NOMO-1 treated with dmso at 0.1 percent for 144 hours (cell line): Measurements from ENCODE around the gene HSPA12B.
"Not testable (repeated sequence)": the region's sequence is repeated elsewhere in the genome, so short reads cannot be mapped to it uniquely, and the experiment has no call there.

Experiments
- DNase-seq: peaks from one replicate; lab custom pipeline; 2025; ENCODE audit not compliant: unreplicated experiment; lab: John Stamatoyannopoulos, UW

The HSPA12B gene

GRCh38 chr20:3785240-3786125, 53.0 kb downstream of the HSPA12B start:
- DNase-seq = no peak

DNA sequence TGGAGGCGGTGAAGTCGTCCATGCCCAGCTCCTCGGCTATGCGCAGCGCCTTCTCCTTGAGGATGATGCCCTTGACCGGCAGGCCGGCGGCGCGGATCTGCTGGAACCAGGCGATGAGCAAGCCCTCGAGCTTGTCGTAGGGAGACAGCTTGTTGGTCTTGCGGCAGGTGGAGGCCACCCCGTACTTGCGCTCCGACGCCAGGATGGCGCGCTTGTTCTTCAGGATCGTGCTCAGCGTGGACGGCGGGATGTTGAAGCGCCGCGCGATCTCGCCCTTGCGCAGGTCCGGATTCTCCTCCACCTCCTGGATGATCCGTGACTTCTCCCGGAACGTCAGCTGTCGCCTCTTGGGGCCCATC, 53.6 kb downstream of the HSPA12B start:
- no peak for DNase-seq

DNA sequence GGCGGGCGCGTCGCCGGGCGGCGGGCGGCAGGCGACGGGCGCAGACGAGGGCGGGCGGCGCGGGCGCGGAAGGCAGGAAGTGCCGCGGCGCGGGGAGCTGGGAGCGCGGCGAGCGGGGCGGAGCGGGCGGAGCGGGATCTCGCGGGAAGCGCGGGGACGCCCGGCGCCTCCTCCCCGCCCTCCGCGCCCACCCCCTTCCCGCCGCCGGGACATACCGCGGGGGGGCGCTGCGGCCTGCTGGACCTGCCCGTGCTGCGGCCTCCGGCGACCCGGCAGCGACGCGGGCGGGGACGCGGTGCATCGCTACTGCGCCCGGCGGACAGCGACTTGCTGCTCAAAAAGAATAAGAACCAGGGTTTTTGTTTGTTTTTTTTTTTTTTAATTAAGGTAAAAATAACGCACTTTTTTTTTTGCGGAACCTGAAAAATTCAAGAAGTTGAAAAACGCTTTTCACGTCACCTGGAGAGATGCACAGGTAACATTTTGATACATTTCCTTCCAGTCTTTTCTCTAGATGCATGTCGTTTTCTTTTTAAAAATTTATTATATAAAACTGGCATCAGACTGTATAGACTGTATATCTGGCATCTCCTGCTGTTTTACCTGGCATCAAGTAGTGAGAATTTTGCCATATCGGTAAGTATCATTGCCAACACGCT, 54.3 kb downstream of the HSPA12B start, which contains the start of gene CENPB:
Gene CENPB (minus strand): TSS at position 76 of the 659 bp plus-strand sequence. CDS start 257 bp downstream, outside the sequence.
- DNase-seq = peak; percentile 80

GRCh38 chr20:3787324-3788014, 55.0 kb downstream of the HSPA12B start:
- DNase-seq = no peak

DNA sequence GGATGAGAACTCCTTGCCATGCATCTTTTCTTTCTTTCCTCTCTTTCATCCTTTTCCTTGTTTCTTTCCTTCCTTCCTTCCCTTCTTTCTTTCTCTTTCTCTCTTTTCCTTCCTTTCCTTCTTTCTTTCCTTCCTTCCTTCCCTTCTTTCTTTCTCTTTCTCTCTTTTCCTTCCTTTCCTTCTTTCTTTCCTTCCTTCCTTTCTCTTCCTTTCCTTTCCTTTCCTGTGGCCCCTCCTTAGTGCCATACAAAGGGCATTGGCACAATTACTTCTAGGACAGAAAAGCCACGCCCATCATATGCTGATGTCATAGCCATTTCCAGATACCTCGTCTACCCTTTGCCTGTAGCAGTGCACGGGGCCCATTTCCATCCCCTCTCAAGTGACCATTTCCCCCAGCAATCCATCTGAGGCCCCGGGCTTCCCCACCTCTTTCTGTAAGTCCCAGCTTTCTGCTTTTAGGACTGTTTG, 56.2 kb downstream of the HSPA12B start:
- DNase-seq = no peak

- DNase-seq = not testable (repeated sequence)
Measured at GRCh38 chr20:3789201-3789600, 56.7 kb downstream of the HSPA12B start.

DNA sequence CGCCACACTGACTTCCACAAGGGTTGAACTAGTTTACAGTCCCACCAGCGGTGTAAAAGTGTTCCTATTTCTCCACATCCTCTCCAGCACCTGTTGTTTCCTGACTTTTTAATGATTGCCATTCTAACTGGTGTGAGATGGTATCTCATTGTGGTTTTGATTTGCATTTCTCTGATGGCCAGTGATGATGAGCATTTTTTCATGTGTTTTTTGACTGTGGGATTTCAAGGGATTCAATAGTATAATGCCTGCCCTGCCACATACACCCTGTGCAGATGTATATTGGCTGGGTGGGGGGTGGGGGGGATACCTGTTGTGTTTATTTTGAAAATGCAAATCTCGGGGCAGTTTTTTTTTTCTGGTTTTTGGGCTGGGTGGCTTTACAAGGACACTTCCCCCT, 61.7 kb downstream of the HSPA12B start:
- DNase-seq = not testable (repeated sequence)

DNA sequence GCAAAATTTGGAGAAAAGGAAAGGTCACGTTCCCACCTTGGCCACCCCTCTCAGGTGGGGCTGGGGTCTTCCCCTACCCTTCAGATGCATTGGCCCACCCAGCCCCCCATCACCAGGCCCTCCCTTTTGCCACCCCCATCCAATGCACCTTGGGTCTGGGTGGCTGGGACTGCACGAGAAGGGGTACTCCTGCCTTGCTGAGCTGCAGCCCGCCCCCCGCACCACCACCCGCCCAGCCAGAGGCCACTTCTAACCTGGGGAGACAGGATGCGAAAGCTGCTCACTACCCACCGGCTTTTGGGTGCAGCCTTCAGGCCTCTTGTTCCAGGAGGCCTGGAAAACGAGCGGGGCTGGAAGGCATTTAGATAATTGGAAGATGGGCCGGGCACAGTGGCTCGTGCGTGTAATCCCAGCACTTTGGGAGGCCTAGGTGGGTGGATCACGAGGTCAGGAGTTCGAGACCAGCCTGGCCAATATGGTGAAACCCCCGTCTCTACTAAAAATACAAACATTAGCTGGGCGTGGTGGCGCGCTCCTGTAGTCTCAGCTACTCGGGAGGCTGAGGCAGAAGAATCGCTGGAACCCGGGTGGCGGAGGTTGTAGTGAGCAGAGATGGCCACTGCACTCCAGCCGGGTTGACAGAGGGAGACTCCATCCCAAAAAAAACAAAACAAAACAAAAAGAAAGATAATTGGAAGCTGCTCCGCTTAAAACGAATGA, 62.4 kb downstream of the HSPA12B start:
- no peak for DNase-seq

DNA sequence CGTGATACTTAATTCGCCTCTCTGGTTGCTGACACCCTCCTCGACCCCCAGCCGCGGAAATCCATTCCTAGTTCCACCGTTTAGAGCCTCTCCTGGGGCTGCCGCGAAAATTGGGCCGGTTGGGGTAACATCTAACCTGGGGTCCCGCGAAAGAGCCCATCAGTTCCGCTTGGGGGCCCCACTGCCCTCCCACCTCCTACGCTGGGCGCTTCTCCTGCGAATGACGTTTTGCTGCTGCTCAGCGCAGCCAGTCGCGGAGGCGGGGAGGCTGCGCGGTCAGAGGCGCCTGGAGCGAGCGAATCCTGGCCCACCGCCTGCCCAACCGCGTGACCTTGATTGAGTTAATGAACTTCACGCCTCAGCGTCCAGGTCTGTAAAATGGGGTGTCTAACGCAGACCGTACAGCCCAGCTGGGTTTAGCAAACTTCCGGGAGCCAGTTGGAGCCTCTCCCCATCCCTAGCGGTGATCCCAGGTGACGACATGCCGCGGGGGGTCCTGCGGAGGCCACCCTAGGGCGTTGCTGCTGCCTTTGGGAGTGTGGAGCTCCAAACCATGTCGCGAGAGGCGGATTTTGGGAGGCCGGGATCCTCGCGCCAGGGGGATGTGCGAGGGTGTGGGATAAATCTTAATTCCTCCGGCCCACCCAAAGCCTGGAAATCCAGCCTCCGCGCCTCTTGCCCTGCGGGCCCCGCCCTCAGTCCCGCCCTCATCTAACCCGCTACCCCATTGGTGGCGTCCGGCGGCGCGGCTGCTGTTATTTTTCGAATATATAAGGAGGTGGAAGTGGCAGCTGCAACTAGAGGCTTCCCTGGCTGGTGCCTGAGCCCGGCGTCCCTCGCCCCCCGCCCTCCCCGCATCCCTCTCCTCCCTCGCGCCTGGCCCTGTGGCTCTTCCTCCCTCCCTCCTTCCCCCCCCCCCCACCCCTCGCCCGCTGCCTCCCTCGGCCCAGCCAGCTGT, 63.3 kb downstream of the HSPA12B start, which contains the start of gene CDC25B:
Gene CDC25B (plus strand): TSS at position 800 of the 958 bp plus-strand sequence. CDS start 222 bp downstream, outside the sequence.
- DNase-seq = peak; percentile 71

DNA sequence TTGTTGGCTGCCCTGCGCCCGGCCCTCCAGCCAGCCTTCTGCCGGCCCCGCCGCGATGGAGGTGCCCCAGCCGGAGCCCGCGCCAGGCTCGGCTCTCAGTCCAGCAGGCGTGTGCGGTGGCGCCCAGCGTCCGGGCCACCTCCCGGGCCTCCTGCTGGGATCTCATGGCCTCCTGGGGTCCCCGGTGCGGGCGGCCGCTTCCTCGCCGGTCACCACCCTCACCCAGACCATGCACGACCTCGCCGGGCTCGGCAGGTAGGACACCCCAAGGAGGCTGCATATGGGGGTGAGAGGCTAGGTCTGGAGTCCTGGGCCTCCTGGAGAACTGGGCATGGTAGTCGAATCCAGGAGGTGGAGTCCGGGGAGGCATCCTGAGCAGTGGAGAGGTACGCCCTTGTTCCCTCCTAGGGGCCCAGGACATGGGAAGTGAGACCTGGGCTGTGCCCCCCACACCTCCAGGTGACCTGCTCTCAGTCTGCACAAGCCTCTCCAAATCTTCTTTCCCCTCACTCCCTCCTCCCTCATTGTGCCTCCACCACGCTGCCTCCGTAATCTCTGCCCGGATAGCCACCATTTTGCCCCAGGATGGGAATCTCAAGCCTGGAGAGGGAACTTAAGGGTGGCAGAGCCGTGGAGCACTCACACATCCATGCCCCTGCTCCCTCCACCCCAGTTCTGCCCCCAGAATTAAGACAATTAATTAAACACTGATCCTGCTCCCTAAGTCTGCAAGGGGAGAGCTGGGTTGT, 64.2 kb downstream of the HSPA12B start:
- DNase-seq = no peak

DNA sequence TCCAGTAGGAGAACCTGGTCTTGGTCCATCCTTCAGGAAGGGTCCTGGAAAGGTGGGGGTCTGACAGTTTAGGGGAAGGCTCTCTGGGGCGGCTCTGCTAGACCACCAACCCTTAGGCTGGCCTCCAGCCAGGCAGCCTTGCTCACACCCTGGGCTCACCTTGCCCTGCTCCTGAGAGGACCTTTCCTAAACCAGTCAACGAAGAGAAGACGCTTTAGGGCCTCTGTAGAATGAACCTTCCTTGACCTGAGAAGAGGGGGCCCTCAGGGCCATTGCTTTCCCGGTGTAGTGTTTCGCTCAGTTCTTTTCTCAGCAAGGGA, 64.7 kb downstream of the HSPA12B start:
- DNase-seq = no peak

- no peak for DNase-seq
Measured at GRCh38 chr20:3797592-3798372, 65.3 kb downstream of the HSPA12B start.

- no peak for DNase-seq
Measured at GRCh38 chr20:3798373-3798768, 65.9 kb downstream of the HSPA12B start.

GRCh38 chr20:3798908-3799248, 66.4 kb downstream of the HSPA12B start:
- DNase-seq = no peak

- DNase-seq = no peak
Measured at GRCh38 chr20:3800256-3800877, 67.9 kb downstream of the HSPA12B start.

GRCh38 chr20:3800878-3801260, 68.4 kb downstream of the HSPA12B start:
- DNase-seq = no peak

DNA sequence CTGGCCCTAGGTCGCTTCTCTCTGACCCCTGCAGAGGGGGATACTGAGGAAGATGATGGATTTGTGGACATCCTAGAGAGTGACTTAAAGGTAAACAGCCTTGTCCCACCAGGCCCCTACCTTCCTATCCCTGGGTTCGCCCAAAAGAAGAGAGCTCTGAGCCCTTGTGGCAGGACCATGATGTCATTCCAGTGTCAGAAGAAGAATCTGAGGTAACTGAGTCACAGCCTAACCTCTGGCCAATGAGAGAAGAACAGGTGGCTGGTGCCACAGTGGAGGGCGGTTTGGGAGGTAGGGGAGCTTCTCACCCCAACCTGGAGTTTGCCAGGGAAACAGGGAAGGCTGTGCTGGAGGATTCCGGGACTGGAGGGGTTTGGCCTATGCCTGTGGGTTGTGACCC, 68.8 kb downstream of the HSPA12B start:
- DNase-seq = no peak

- DNase-seq = no peak
Measured at GRCh38 chr20:3801846-3802245, 69.4 kb downstream of the HSPA12B start.
